ENCODE results near the gene TBC1D5.

The TBC1D5 gene

GRCh38 chr3:17153209-17153608 lies 589.2 kb downstream of the TBC1D5 start:
- no peaks in the 10 kb centered on the region for H3K9me3 ChIP-seq (ENCODE audit: control insufficient read depth, insufficient read depth, low read length)
- H3K27me3 ChIP-seq (ENCODE audit: control insufficient read depth, insufficient read depth, low read length): no peaks in the 10 kb centered on the region
- H3K36me3 ChIP-seq (ENCODE audit: control insufficient read depth, insufficient read depth, low read length): no peaks in the 10 kb centered on the region
- no peaks in the 10 kb centered on the region for H3K4me1 ChIP-seq (ENCODE audit: control insufficient read depth, insufficient read depth, low read length)
- H3K9ac ChIP-seq (ENCODE audit: low read depth, low read length): no peak overlapping the region
- no peak overlapping the region for H3K27ac ChIP-seq (ENCODE audit: low read depth, low read length)
- no peak overlapping the region for H3K4me3 ChIP-seq (ENCODE audit: low read depth, low read length)

DNA sequence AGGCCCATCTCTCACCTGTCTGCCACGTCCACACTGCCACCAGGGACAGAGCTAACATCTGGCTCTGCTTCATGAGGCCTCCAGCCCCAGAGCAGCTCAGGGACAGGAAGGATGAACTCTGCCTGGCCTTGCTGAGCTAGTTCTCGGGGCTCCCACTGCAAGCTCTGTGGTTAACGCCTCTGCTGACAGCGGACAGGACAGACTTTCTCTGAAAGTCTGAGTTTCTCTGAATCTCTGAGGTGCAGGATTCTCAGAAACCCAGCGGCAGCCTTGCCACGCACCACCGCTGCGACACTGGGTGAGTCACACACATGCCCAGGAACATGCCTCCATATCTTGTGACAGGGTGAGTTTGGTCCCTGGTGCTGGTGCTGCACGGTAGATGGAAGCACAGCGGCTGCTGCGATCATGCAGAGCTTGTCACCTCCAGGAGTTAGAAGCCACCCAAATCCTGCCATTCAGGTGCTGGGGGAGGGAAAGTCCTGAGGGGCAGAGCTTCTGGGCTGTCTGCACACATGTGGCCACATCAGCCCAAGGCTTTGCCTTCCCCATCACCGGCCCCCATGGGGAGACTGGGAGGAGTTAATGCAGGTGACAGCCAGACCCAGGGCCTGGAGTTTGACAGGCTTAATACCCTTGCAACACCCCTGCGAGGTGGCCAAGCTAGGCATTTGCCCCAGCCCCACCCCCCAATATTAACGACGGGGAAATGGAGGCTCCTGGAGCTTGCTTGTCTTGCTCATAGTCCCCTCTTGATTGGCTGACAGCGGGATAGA lies 590.6 kb downstream of the TBC1D5 start:
- Histone ChIP-seq H3K27me3 (ENCODE audit: control insufficient read depth, insufficient read depth, low read length) (no peaks in the 10 kb centered on the region), H3K36me3 (ENCODE audit: control insufficient read depth, insufficient read depth, low read length) (no peaks in the 10 kb centered on the region), H3K27ac (ENCODE audit: low read depth, low read length) (no peak overlapping the region), H3K4me3 (ENCODE audit: low read depth, low read length) (no peak overlapping the region), H3K9me3 (ENCODE audit: control insufficient read depth, insufficient read depth, low read length) (no peaks in the 10 kb centered on the region), H3K4me1 (ENCODE audit: control insufficient read depth, insufficient read depth, low read length) (no peaks in the 10 kb centered on the region), H3K9ac (ENCODE audit: low read depth, low read length) (no peak overlapping the region)

DNA sequence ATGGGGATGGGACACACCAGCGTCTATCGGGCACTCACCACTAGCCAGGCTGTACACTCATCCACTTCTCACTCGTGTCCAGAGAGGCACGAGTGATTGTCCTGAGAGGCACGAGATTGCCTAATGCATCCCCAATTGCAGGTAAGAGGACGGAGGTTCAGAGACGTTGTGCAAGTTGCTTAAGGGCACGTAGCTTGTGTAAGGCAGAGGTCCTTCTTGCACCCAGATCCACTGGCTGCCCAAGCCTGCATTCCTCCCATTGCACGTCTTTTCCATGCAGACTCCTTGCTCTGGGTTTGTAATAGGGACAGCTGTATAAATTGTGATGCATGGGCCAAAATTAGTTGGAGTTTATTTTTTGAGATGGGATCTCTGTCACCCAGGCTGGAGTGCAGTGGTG lies 593.4 kb downstream of the TBC1D5 start:
- H3K27me3 ChIP-seq (ENCODE audit: control insufficient read depth, insufficient read depth, low read length): no peaks in the 10 kb centered on the region
- H3K4me3 ChIP-seq (ENCODE audit: low read depth, low read length): no peak overlapping the region
- H3K9ac ChIP-seq (ENCODE audit: low read depth, low read length): no peak overlapping the region
- H3K4me1 ChIP-seq (ENCODE audit: control insufficient read depth, insufficient read depth, low read length): peaks cover 4% of the 10 kb centered on the region; the same call in 1 of the 2 replicates
- no peaks in the 10 kb centered on the region for H3K36me3 ChIP-seq (ENCODE audit: control insufficient read depth, insufficient read depth, low read length)
- no peaks in the 10 kb centered on the region for H3K9me3 ChIP-seq (ENCODE audit: control insufficient read depth, insufficient read depth, low read length)
- no peak overlapping the region for H3K27ac ChIP-seq (ENCODE audit: low read depth, low read length)

DNA sequence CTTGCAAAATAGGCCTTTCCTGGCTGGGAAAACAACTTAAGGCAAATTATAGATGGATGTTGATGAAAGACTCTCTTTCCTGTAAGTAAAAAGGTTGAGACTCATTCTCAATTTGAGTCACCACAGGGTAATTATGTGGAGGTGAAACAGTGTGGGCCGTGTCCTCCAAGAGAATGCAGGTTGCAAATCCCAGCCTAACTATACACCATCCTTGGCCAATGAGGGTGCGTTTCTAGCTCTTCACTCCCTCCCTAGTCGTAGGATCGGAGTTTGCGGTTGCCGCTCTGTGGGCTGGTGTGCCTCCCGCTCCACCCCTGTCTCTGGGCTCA lies 597.8 kb downstream of the TBC1D5 start:
- Histone ChIP-seq H3K27ac (ENCODE audit: low read depth, low read length) (no peak overlapping the region), H3K27me3 (ENCODE audit: control insufficient read depth, insufficient read depth, low read length) (no peaks in the 10 kb centered on the region), H3K4me3 (ENCODE audit: low read depth, low read length) (no peak overlapping the region), H3K9me3 (ENCODE audit: control insufficient read depth, insufficient read depth, low read length) (no peaks in the 10 kb centered on the region), H3K9ac (ENCODE audit: low read depth, low read length) (no peak overlapping the region), H3K36me3 (ENCODE audit: control insufficient read depth, insufficient read depth, low read length) (no peaks in the 10 kb centered on the region), H3K4me1 (ENCODE audit: control insufficient read depth, insufficient read depth, low read length) (peaks cover 8% of the 10 kb centered on the region; the same call in 1 of the 2 replicates)

- H3K27me3 ChIP-seq (ENCODE audit: control insufficient read depth, insufficient read depth, low read length): no peaks in the 10 kb centered on the region
- H3K4me1 ChIP-seq (ENCODE audit: control insufficient read depth, insufficient read depth, low read length): peaks cover 8% of the 10 kb centered on the region; the same call in 1 of the 2 replicates
- no peaks in the 10 kb centered on the region for H3K9me3 ChIP-seq (ENCODE audit: control insufficient read depth, insufficient read depth, low read length)
- H3K27ac ChIP-seq (ENCODE audit: low read depth, low read length): no peak overlapping the region
- no peak overlapping the region for H3K4me3 ChIP-seq (ENCODE audit: low read depth, low read length)
- H3K36me3 ChIP-seq (ENCODE audit: control insufficient read depth, insufficient read depth, low read length): no peaks in the 10 kb centered on the region
- H3K9ac ChIP-seq (ENCODE audit: low read depth, low read length): no peak overlapping the region
Observed at GRCh38 chr3:17143893-17144664, 598.4 kb downstream of the TBC1D5 start.

GRCh38 chr3:17142516-17142915 lies 599.9 kb downstream of the TBC1D5 start:
- no peaks in the 10 kb centered on the region for H3K27me3 ChIP-seq (ENCODE audit: control insufficient read depth, insufficient read depth, low read length)
- H3K9ac ChIP-seq (ENCODE audit: low read depth, low read length): no peak overlapping the region
- H3K4me3 ChIP-seq (ENCODE audit: low read depth, low read length): no peak overlapping the region
- H3K9me3 ChIP-seq (ENCODE audit: control insufficient read depth, insufficient read depth, low read length): no peaks in the 10 kb centered on the region
- peaks cover 8% of the 10 kb centered on the region; the same call in 1 of the 2 replicates for H3K4me1 ChIP-seq (ENCODE audit: control insufficient read depth, insufficient read depth, low read length)
- H3K27ac ChIP-seq (ENCODE audit: low read depth, low read length): no peak overlapping the region
- no peaks in the 10 kb centered on the region for H3K36me3 ChIP-seq (ENCODE audit: control insufficient read depth, insufficient read depth, low read length)

DNA sequence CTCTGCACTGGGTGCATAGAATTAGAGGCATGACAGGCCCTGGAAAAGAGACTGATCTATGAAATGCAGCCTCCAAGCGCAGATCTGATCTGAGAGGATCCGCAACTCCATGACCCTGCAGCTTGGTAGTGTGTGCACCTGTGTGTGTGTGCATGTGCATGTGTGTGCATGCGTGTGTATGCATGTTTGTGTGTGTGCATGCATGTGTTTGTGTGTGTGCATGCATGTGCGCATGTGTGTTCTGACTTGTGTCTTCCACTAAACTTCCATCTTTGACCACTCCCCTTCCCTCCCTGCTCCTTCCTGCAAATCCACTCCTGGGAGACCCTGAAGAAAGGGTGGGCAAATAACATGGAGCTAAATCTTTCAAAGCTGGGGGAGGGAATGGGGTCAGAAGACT lies 600.7 kb downstream of the TBC1D5 start:
- Histone ChIP-seq H3K9ac (ENCODE audit: low read depth, low read length) (no peak overlapping the region), H3K4me3 (ENCODE audit: low read depth, low read length) (no peak overlapping the region), H3K36me3 (ENCODE audit: control insufficient read depth, insufficient read depth, low read length) (no peaks in the 10 kb centered on the region), H3K27me3 (ENCODE audit: control insufficient read depth, insufficient read depth, low read length) (no peaks in the 10 kb centered on the region), H3K27ac (ENCODE audit: low read depth, low read length) (no peak overlapping the region), H3K4me1 (ENCODE audit: control insufficient read depth, insufficient read depth, low read length) (peaks cover 8% of the 10 kb centered on the region; the same call in 1 of the 2 replicates), H3K9me3 (ENCODE audit: control insufficient read depth, insufficient read depth, low read length) (no peaks in the 10 kb centered on the region)

DNA sequence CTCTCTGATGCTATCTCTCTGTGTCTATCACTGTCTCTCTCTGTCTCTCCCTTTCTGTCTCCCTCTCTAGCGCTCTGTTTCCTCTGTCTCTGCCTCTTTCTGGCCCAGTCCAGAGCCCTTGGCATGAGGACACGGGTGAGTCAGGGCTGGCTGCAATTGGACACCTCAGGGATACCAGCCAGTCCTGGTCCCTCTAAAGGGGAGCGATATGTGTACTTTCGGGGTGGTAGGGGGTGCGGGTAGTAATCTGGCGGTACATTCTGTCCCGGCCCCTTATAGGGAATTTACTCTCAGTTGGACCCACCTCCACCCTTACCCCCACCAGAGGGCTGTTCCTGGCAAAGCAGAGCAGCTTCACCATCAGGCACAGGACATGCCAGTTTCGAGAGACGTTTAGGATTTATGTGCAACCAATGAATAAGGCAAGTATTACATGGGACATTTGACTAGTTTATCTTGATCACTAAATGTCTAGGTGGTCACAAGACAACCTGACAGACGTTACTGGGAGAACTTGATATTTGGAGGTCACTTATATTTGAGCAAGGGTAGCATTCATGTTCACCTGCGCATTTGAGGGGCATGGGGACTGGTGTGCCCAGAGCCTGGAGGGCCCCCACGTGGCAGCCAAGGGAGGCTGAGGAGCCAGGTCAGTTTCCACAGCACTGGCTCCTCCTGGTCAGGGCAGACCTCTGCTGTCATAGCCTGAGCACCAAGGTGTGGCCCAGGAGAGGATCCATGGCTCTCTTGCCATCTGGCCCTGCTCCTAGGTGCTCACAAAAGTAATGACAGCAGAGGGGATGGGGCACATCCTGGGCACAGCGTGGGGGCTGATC lies 601.5 kb downstream of the TBC1D5 start:
- Histone ChIP-seq H3K36me3 (ENCODE audit: control insufficient read depth, insufficient read depth, low read length) (no peaks in the 10 kb centered on the region), H3K4me1 (ENCODE audit: control insufficient read depth, insufficient read depth, low read length) (peaks cover 8% of the 10 kb centered on the region; the same call in 1 of the 2 replicates), H3K9ac (ENCODE audit: low read depth, low read length) (no peak overlapping the region), H3K9me3 (ENCODE audit: control insufficient read depth, insufficient read depth, low read length) (no peaks in the 10 kb centered on the region), H3K27me3 (ENCODE audit: control insufficient read depth, insufficient read depth, low read length) (no peaks in the 10 kb centered on the region), H3K27ac (ENCODE audit: low read depth, low read length) (no peak overlapping the region), H3K4me3 (ENCODE audit: low read depth, low read length) (no peak overlapping the region)

GRCh38 chr3:17138246-17139039 lies 604.0 kb downstream of the TBC1D5 start:
- no peaks in the 10 kb centered on the region for H3K36me3 ChIP-seq (ENCODE audit: control insufficient read depth, insufficient read depth, low read length)
- H3K27ac ChIP-seq (ENCODE audit: low read depth, low read length): no peak overlapping the region
- no peak overlapping the region for H3K9ac ChIP-seq (ENCODE audit: low read depth, low read length)
- H3K27me3 ChIP-seq (ENCODE audit: control insufficient read depth, insufficient read depth, low read length): no peaks in the 10 kb centered on the region
- no peaks in the 10 kb centered on the region for H3K9me3 ChIP-seq (ENCODE audit: control insufficient read depth, insufficient read depth, low read length)
- H3K4me1 ChIP-seq (ENCODE audit: control insufficient read depth, insufficient read depth, low read length): no peaks in the 10 kb centered on the region
- H3K4me3 ChIP-seq (ENCODE audit: low read depth, low read length): no peak overlapping the region

DNA sequence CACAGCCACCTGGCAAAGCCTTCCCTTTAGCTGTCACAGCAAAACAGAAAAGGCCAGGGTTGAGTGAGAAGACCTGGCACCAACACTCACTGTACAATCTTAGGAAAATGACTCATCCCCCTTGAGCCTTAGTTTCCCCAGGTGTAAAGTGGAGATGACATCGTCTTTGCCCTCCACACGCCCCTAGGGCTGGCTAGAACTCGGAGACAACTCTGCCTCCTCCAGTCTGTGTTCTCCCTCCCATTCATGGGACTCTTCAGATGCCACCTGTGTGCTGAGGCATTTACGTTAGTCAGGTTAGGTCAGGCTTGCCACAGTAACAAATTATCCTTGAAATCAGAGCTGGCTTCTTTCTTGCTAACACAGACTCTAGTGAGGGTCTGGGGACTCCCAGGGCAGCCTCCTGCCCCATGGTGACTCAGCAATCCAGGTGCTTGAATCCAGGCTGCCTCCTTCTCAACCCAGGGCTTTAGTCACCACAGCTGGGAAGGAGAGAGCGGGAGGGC lies 605.1 kb downstream of the TBC1D5 start:
- H3K27ac ChIP-seq (ENCODE audit: low read depth, low read length): no peak overlapping the region
- no peak overlapping the region for H3K9ac ChIP-seq (ENCODE audit: low read depth, low read length)
- H3K27me3 ChIP-seq (ENCODE audit: control insufficient read depth, insufficient read depth, low read length): no peaks in the 10 kb centered on the region
- H3K36me3 ChIP-seq (ENCODE audit: control insufficient read depth, insufficient read depth, low read length): no peaks in the 10 kb centered on the region
- no peak overlapping the region for H3K4me3 ChIP-seq (ENCODE audit: low read depth, low read length)
- H3K9me3 ChIP-seq (ENCODE audit: control insufficient read depth, insufficient read depth, low read length): no peaks in the 10 kb centered on the region
- H3K4me1 ChIP-seq (ENCODE audit: control insufficient read depth, insufficient read depth, low read length): no peaks in the 10 kb centered on the region
